Hepatocyte (in vitro differentiated cells): Measurements from ENCODE around the gene TMEM236. TPM values are rescaled to one million over a fixed set of nuclear protein-coding genes. Genes with fewer than 3 reads are reported as not detected.

Experiments
- DNase-seq: peaks from one replicate; pipeline ENCODE4 v3.0.0-alpha.2; 2016; ENCODE audit warnings: low spot score
- H2AFZ ChIP-seq: fragments of 200-600 bp; sonication (generic); 2 replicates; pipeline ENCODE4 v1.6.0; 2016; ENCODE audit warnings: antibody characterized with exemption, mild to moderate bottlenecking
- H3K27ac ChIP-seq: fragments of 200-600 bp; sonication (generic); 2 replicates; pipeline ENCODE4 v1.5.1; 2016; ENCODE audit warnings: mild to moderate bottlenecking
- H3K27me3 ChIP-seq: fragments of 200-600 bp; sonication (generic); 2 replicates; pipeline ENCODE4 v1.6.1; 2016
- H3K36me3 ChIP-seq: fragments of 200-600 bp; sonication (generic); replicated peaks from 2 replicates; pipeline ENCODE4 v1.5.1; 2016; ENCODE audit warnings: low read depth; ENCODE audit not compliant: insufficient read depth
- H3K4me1 ChIP-seq: fragments of 200-600 bp; sonication (generic); 2 replicates; pipeline ENCODE4 v1.5.1; 2016; ENCODE audit warnings: mild to moderate bottlenecking, moderate library complexity; ENCODE audit not compliant: insufficient read depth
- H3K4me2 ChIP-seq: fragments of 200-600 bp; sonication (generic); 2 replicates; pipeline ENCODE4 v1.6.0; 2016
- H3K4me3 ChIP-seq: fragments of 200-600 bp; sonication (generic); 2 replicates; pipeline ENCODE4 v1.5.1; 2016; ENCODE audit warnings: mild to moderate bottlenecking
- H3K79me2 ChIP-seq: fragments of 200-600 bp; sonication (generic); 2 replicates; pipeline ENCODE4 v1.6.0; 2017; ENCODE audit warnings: mild to moderate bottlenecking
- H3K9me2 ChIP-seq: fragments of 200-600 bp; sonication (generic); replicated peaks from 2 replicates; pipeline ENCODE4 v1.6.0; 2017; ENCODE audit warnings: mild to moderate bottlenecking; ENCODE audit not compliant: insufficient read depth
- H3K9me3 ChIP-seq: fragments of 200-600 bp; sonication (generic); 2 replicates; pipeline ENCODE4 v1.5.1; 2016; ENCODE audit warnings: low read depth, mild to moderate bottlenecking
- H4K20me1 ChIP-seq: fragments of 200-600 bp; sonication (generic); 2 replicates; pipeline ENCODE4 v1.6.0; 2016; ENCODE audit warnings: mild to moderate bottlenecking; ENCODE audit not compliant: insufficient read depth, poor library complexity, severe bottlenecking
- CTCF ChIP-seq: fragments of 200-600 bp; sonication (generic); IDR thresholded peaks from 2 replicates; pipeline ENCODE4 v1.5.1; 2016; ENCODE audit warnings: antibody characterized with exemption, mild to moderate bottlenecking; ENCODE audit not compliant: poor library complexity
- EZH2 ChIP-seq: fragments of 200-600 bp; sonication (generic); IDR thresholded peaks from 2 replicates; pipeline ENCODE4 v1.6.1; 2016; ENCODE audit warnings: antibody characterized with exemption, mild to moderate bottlenecking, borderline replicate concordance
- EZH2phosphoT487 ChIP-seq: fragments of 200-600 bp; sonication (generic); IDR thresholded peaks from one replicate; pipeline ENCODE4 v1.6.1; 2018; ENCODE audit warnings: antibody characterized with exemption, mild to moderate bottlenecking, low read depth, moderate library complexity; ENCODE audit not compliant: unreplicated experiment, severe bottlenecking
- WGBS: methylation state at CpG from one replicate; pipeline ENCODE4 v1.1.6; 2016; ENCODE audit warnings: low lambda C conversion rate; ENCODE audit errors: missing lambda C conversion rate; 5-methylcytosine and 5-hydroxymethylcytosine counted together
- polyA plus RNA-seq: library from polyadenylated mRNA; unstranded; fragments of >200 nt; fragmentation: Nextera tagmentation; extraction: Ambion mirVana; gene quantifications from 2 replicates; pipeline ENCODE4 v1.2.1, GENCODE V29; 2016
- total RNA-seq: library from RNA; depleted of rRNA; stranded (reverse); fragments of >200 nt; gene quantifications from 2 replicates; pipeline ENCODE4 v1.2.3, GENCODE V29; 2014

TMEM236 gene
- total and polyA plus RNA-seq, 2 experiments from 2014 or later: 0.08 to 0.80 TPM

DNA sequence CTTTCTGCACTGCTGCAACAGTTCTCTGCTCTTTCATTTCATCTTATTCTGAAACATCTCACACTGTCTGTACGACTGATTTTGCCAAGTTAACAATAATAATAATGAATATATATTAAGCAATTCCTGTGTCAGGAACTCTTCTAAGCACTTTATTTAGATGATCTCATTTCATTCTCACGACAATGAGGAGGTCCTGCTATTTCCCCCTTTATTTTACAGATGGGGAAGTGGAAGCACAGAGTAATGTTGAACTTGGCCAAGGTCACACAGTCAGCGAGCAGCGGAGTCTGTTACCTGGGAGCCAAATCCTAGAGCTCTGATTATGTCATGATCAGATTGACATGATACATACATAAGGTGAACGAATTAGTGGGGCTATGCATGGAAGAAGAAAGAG lies 63.0 kb downstream of the TMEM236 start:
- 82% methylated on average over 5 of the region's 5 CpGs for WGBS
- Histone ChIP-seq H3K4me2 (no peak overlapping the region), H3K79me2 (no peaks in the 10 kb centered on the region), H3K27me3 (no peaks in the 10 kb centered on the region), H4K20me1 (no peaks in the 10 kb centered on the region), H3K4me3 (no peak overlapping the region), H3K36me3 (no peaks in the 10 kb centered on the region), H3K4me1 (no peaks in the 10 kb centered on the region), H3K9me2 (no peaks in the 10 kb centered on the region), H3K27ac (no peak overlapping the region), H2AFZ (no peak overlapping the region), H3K9me3 (no peaks in the 10 kb centered on the region)
- TF ChIP-seq CTCF (no peak), EZH2phosphoT487 (no peak), EZH2 (no peak)
- DNase-seq: no peak

DNA sequence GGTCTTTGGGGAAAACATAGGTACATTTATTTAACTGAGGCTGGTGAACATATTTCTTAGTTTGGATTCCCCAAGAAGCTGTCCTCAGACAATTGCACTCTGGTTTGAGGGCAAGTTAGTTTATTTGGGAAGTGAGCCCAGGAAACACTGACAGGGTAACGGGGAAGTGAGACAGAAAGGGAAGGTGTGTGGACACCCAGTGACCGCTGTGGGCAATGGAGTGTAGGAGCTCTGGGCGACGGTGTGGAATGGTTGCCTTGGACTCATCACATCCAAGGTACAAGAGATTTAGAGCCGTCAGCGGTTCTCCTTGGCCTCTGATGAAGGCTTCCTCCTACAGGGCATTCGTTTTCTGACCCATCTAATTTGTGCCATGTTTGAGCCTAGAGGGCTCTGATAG lies 64.2 kb downstream of the TMEM236 start:
- no peaks in the 10 kb centered on the region for H3K79me2 ChIP-seq
- H4K20me1 ChIP-seq: no peaks in the 10 kb centered on the region
- H3K4me2 ChIP-seq: no peak overlapping the region
- H3K4me3 ChIP-seq: no peak overlapping the region
- no peak overlapping the region for H2AFZ ChIP-seq
- WGBS: 95% methylated on average over 7 of the region's 7 CpGs
- no peaks in the 10 kb centered on the region for H3K27me3 ChIP-seq
- TF ChIP-seq CTCF (no peak), EZH2phosphoT487 (no peak), EZH2 (no peak)
- no peaks in the 10 kb centered on the region for H3K9me2 ChIP-seq
- DNase-seq: no peak
- no peaks in the 10 kb centered on the region for H3K36me3 ChIP-seq
- H3K27ac ChIP-seq: no peak overlapping the region
- H3K9me3 ChIP-seq: no peaks in the 10 kb centered on the region
- H3K4me1 ChIP-seq: no peaks in the 10 kb centered on the region

DNA sequence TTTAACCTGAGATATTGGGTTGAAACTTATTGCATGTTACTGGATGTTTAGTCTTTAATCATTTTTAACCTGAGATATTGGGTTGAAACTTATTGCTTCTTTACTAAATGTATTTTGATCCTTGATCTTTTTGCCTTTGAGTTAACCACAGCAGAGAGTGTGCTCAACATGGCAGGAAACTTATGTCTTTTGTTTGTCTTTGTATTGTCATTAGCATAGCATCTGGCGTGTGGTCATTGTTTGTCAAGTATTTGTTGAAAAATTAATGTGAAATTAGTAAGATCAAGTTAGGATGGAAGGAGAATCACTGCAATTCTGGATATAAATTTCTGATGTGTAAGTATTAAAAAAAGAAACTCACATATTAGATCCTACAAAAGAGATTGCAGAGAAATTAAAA lies 65.3 kb downstream of the TMEM236 start:
- Histone ChIP-seq H3K4me2 (no peak overlapping the region), H3K4me1 (no peaks in the 10 kb centered on the region), H3K9me3 (no peaks in the 10 kb centered on the region), H3K4me3 (no peak overlapping the region), H3K27ac (no peak overlapping the region), H4K20me1 (no peaks in the 10 kb centered on the region), H2AFZ (no peak overlapping the region), H3K9me2 (no peaks in the 10 kb centered on the region), H3K79me2 (no peaks in the 10 kb centered on the region), H3K27me3 (no peaks in the 10 kb centered on the region), H3K36me3 (no peaks in the 10 kb centered on the region)
- no peak for TF ChIP-seq CTCF
- no peak for TF ChIP-seq EZH2phosphoT487
- no peak for TF ChIP-seq EZH2
- no peak for DNase-seq
- 83% methylated on average over 1 of the region's 1 CpG for WGBS

DNA sequence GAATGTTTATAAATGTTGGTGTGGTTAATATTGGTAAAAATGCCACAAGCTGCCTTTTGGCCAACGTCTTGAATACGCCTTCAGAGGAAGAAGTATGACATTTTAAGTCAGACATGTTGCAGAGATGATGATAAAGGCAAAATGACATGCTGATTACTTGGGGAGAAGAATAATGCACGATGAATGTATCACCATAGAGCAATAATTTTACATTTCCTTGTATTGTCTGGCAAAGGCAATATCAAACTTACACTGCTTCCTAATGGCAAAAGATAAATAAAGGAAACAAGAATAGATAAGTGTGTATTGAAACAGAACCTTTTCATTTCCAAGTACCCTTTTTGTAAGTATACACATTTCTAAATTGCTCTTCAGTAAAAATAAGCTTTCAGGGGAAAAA lies 65.8 kb downstream of the TMEM236 start:
- no peak for DNase-seq
- no peak overlapping the region for H3K4me3 ChIP-seq
- H3K9me3 ChIP-seq: no peaks in the 10 kb centered on the region
- no peak overlapping the region for H3K27ac ChIP-seq
- 94% methylated on average over 3 of the region's 3 CpGs for WGBS
- H4K20me1 ChIP-seq: no peaks in the 10 kb centered on the region
- H3K4me1 ChIP-seq: no peaks in the 10 kb centered on the region
- no peak overlapping the region for H2AFZ ChIP-seq
- no peaks in the 10 kb centered on the region for H3K79me2 ChIP-seq
- TF ChIP-seq EZH2: no peak
- no peak for TF ChIP-seq EZH2phosphoT487
- TF ChIP-seq CTCF: no peak
- H3K36me3 ChIP-seq: no peaks in the 10 kb centered on the region
- H3K9me2 ChIP-seq: no peaks in the 10 kb centered on the region
- H3K27me3 ChIP-seq: no peaks in the 10 kb centered on the region
- H3K4me2 ChIP-seq: no peak overlapping the region
